ENCODE data around the gene COL9A3. TPM values are rescaled to one million over a fixed set of nuclear protein-coding genes. Genes with fewer than 3 reads are reported as not detected.

The COL9A3 gene
- total and polyA plus RNA-seq, 2 of the 8 experiments (the other 6 are each of a cell fraction or from before 2014, with no cell fraction given) = 21.7 to 80.1 TPM

- no peak for TF ChIP-seq ATF3 (IDR thresholded peaks at IDR 0.05; ENCODE audit: insufficient read depth, low read depth, low read length)
- no peak for TF ChIP-seq HDAC6 (IDR thresholded peaks at IDR 0.05; ENCODE audit: low read depth, low read length)
- TF ChIP-seq CHD1 (IDR thresholded peaks at IDR 0.05; ENCODE audit: low read depth, low read length) = no peak
- TF ChIP-seq NRF1 (IDR thresholded peaks at IDR 0.05; ENCODE audit: low read depth, low read length) = no peak
- TF ChIP-seq CREB1 (IDR thresholded peaks at IDR 0.05) = no peak
- no peak for TF ChIP-seq ZNF274 (IDR thresholded peaks at IDR 0.05; ENCODE audit: borderline replicate concordance, extremely low read depth, low read length)
These were observed 2.2 kb upstream of the COL9A3 start (continued) for GRCh38 chr20:62814709-62815065.

Data from H1 (cell line).